Neural cell (in vitro differentiated cells): Measurements from ENCODE around the gene SNTG2.
"Not testable (repeated sequence)": the region's sequence is repeated elsewhere in the genome, so short reads cannot be mapped to it uniquely, and the experiment has no call there.

Experiments
- EP300 ChIP-seq: fragments of 450-650 bp; conservative IDR thresholded peaks from 2 replicates; pipeline ENCODE4 v1.6.1; 2014; ENCODE audit warnings: antibody characterized with exemption, mild to moderate bottlenecking, moderate library complexity; ENCODE audit not compliant: poor library complexity, severe bottlenecking
- POLR2AphosphoS5 ChIP-seq: IDR thresholded peaks from 2 replicates; pipeline ENCODE4 v1.6.1; 2012
- RAD21 ChIP-seq: fragments of 450-650 bp; conservative IDR thresholded peaks from 2 replicates; pipeline ENCODE4 v1.6.1; 2014; ENCODE audit warnings: antibody characterized with exemption, mild to moderate bottlenecking, moderate library complexity
- TAF1 ChIP-seq: IDR thresholded peaks from 2 replicates; pipeline ENCODE4 v1.6.1; 2012; ENCODE audit warnings: low read depth
- TF ChIP-seq, protein P1 (sequence below): fragments of 450-650 bp; IDR thresholded peaks from 2 replicates; pipeline ENCODE4 v1.5.1; 2014; ENCODE audit warnings: antibody characterized with exemption, mild to moderate bottlenecking, moderate library complexity; ENCODE audit not compliant: poor library complexity, severe bottlenecking
- TF ChIP-seq, protein P2 (sequence below): IDR thresholded peaks from 2 replicates; pipeline ENCODE4 v1.6.1; 2012; ENCODE audit warnings: borderline replicate concordance

DNA sequence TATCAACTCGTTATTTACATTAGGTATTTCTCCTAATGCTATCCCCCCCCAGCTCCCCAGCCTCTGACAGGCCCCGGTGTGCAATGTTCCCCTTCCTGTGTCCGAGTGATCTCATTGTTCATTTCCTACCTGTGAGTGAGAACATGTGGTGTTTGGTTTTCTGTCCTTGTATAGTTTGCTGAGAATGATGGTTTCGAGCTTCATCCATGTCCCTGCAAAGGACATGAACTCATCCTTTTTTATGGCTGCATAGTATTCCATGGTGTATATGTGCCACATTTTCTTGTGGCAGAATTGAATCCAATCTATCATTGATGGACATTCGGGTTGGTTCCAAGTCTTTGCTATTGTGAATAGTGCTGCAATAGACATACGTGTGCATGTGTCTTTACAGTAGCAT lies 439.5 kb downstream of the SNTG2 start:
- not testable (repeated sequence) for TF ChIP-seq EP300, POLR2AphosphoS5, TAF1, RAD21
- TF ChIP-seq, protein P1, sequence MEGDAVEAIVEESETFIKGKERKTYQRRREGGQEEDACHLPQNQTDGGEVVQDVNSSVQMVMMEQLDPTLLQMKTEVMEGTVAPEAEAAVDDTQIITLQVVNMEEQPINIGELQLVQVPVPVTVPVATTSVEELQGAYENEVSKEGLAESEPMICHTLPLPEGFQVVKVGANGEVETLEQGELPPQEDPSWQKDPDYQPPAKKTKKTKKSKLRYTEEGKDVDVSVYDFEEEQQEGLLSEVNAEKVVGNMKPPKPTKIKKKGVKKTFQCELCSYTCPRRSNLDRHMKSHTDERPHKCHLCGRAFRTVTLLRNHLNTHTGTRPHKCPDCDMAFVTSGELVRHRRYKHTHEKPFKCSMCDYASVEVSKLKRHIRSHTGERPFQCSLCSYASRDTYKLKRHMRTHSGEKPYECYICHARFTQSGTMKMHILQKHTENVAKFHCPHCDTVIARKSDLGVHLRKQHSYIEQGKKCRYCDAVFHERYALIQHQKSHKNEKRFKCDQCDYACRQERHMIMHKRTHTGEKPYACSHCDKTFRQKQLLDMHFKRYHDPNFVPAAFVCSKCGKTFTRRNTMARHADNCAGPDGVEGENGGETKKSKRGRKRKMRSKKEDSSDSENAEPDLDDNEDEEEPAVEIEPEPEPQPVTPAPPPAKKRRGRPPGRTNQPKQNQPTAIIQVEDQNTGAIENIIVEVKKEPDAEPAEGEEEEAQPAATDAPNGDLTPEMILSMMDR: not testable (repeated sequence)
- TF ChIP-seq, protein P2, sequence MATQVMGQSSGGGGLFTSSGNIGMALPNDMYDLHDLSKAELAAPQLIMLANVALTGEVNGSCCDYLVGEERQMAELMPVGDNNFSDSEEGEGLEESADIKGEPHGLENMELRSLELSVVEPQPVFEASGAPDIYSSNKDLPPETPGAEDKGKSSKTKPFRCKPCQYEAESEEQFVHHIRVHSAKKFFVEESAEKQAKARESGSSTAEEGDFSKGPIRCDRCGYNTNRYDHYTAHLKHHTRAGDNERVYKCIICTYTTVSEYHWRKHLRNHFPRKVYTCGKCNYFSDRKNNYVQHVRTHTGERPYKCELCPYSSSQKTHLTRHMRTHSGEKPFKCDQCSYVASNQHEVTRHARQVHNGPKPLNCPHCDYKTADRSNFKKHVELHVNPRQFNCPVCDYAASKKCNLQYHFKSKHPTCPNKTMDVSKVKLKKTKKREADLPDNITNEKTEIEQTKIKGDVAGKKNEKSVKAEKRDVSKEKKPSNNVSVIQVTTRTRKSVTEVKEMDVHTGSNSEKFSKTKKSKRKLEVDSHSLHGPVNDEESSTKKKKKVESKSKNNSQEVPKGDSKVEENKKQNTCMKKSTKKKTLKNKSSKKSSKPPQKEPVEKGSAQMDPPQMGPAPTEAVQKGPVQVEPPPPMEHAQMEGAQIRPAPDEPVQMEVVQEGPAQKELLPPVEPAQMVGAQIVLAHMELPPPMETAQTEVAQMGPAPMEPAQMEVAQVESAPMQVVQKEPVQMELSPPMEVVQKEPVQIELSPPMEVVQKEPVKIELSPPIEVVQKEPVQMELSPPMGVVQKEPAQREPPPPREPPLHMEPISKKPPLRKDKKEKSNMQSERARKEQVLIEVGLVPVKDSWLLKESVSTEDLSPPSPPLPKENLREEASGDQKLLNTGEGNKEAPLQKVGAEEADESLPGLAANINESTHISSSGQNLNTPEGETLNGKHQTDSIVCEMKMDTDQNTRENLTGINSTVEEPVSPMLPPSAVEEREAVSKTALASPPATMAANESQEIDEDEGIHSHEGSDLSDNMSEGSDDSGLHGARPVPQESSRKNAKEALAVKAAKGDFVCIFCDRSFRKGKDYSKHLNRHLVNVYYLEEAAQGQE: not testable (repeated sequence)
